ACC112 (cell line): Measurements from ENCODE around the gene DSCAM.

Experiments used
- H2AFZ ChIP-seq: fragments of 200-600 bp; sonication (generic); one replicate; pipeline ENCODE4 v1.6.0; 2017; ENCODE audit warnings: antibody characterized with exemption, low read length; ENCODE audit not compliant: unreplicated experiment
- H3K27ac ChIP-seq: fragments of 200-600 bp; sonication (generic); 2 replicates; pipeline ENCODE4 v1.5.1; 2014; ENCODE audit warnings: low read depth, mild to moderate bottlenecking, antibody characterized with exemption, low read length, moderate library complexity
- H3K27me3 ChIP-seq: fragments of 200-600 bp; sonication (generic); 2 replicates; pipeline ENCODE4 v1.6.1; 2014; ENCODE audit warnings: mild to moderate bottlenecking, antibody characterized with exemption, low read length, moderate library complexity, mixed read lengths; ENCODE audit not compliant: insufficient read depth
- H3K36me3 ChIP-seq: fragments of 200-600 bp; sonication (generic); 2 replicates; pipeline ENCODE4 v1.6.1; 2016; ENCODE audit warnings: mild to moderate bottlenecking, antibody characterized with exemption, low read length, moderate library complexity, mixed read lengths; ENCODE audit not compliant: insufficient read depth
- H3K4me1 ChIP-seq: fragments of 200-600 bp; sonication (generic); one replicate; pipeline ENCODE4 v1.6.1; 2016; ENCODE audit warnings: low read length, mixed read lengths; ENCODE audit not compliant: insufficient read depth, unreplicated experiment, control insufficient read depth
- H3K4me3 ChIP-seq: fragments of 200-600 bp; sonication (generic); 2 replicates; pipeline ENCODE4 v1.5.1; 2014; ENCODE audit warnings: mild to moderate bottlenecking, low read depth, low read length
- H3K79me2 ChIP-seq: fragments of 200-600 bp; sonication (generic); one replicate; pipeline ENCODE4 v1.6.0; 2016; ENCODE audit warnings: low read length; ENCODE audit not compliant: control insufficient read depth, unreplicated experiment, insufficient read depth

DSCAM gene

GRCh38 chr21:40819071-40819900 is 27.7 kb downstream of the DSCAM start:
- no peak overlapping the region for H3K4me3 ChIP-seq
- H3K27me3 ChIP-seq: no peaks in the 10 kb centered on the region
- no peaks in the 10 kb centered on the region for H3K4me1 ChIP-seq
- H2AFZ ChIP-seq: no peak overlapping the region
- H3K36me3 ChIP-seq: no peaks in the 10 kb centered on the region
- no peak overlapping the region for H3K27ac ChIP-seq
- no peaks in the 10 kb centered on the region for H3K79me2 ChIP-seq

GRCh38 chr21:40813918-40814317 is 33.0 kb downstream of the DSCAM start:
- H2AFZ ChIP-seq: no peak overlapping the region
- no peak overlapping the region for H3K27ac ChIP-seq
- H3K36me3 ChIP-seq: no peaks in the 10 kb centered on the region
- no peaks in the 10 kb centered on the region for H3K27me3 ChIP-seq
- H3K4me3 ChIP-seq: no peak overlapping the region
- no peaks in the 10 kb centered on the region for H3K79me2 ChIP-seq
- H3K4me1 ChIP-seq: no peaks in the 10 kb centered on the region

- Histone ChIP-seq H3K4me3 (no peak overlapping the region), H3K4me1 (no peaks in the 10 kb centered on the region), H2AFZ (no peak overlapping the region), H3K36me3 (no peaks in the 10 kb centered on the region), H3K27ac (no peak overlapping the region), H3K79me2 (no peaks in the 10 kb centered on the region), H3K27me3 (no peaks in the 10 kb centered on the region)
Observed at GRCh38 chr21:40809673-40810197, 37.2 kb downstream of the DSCAM start.

GRCh38 chr21:40803101-40803500 is 43.9 kb downstream of the DSCAM start:
- Histone ChIP-seq H3K27ac (no peak overlapping the region), H3K27me3 (no peaks in the 10 kb centered on the region), H3K79me2 (no peaks in the 10 kb centered on the region), H3K4me1 (no peaks in the 10 kb centered on the region), H3K4me3 (no peak overlapping the region), H3K36me3 (no peaks in the 10 kb centered on the region), H2AFZ (no peak overlapping the region)

GRCh38 chr21:40800126-40800525 is 46.8 kb downstream of the DSCAM start:
- H2AFZ ChIP-seq: no peak overlapping the region
- no peak overlapping the region for H3K27ac ChIP-seq
- H3K79me2 ChIP-seq: no peaks in the 10 kb centered on the region
- H3K4me3 ChIP-seq: no peak overlapping the region
- no peaks in the 10 kb centered on the region for H3K4me1 ChIP-seq
- no peaks in the 10 kb centered on the region for H3K27me3 ChIP-seq
- no peaks in the 10 kb centered on the region for H3K36me3 ChIP-seq

- Histone ChIP-seq H3K79me2 (no peaks in the 10 kb centered on the region), H2AFZ (no peak overlapping the region), H3K27ac (no peak overlapping the region), H3K36me3 (no peaks in the 10 kb centered on the region), H3K27me3 (no peaks in the 10 kb centered on the region), H3K4me1 (no peaks in the 10 kb centered on the region), H3K4me3 (no peak overlapping the region)
Observed at GRCh38 chr21:40797891-40798290, 49.1 kb downstream of the DSCAM start.

GRCh38 chr21:40797410-40797809 is 49.5 kb downstream of the DSCAM start:
- H3K27ac ChIP-seq: no peak overlapping the region
- no peaks in the 10 kb centered on the region for H3K4me1 ChIP-seq
- H3K4me3 ChIP-seq: no peak overlapping the region
- H3K79me2 ChIP-seq: no peaks in the 10 kb centered on the region
- no peak overlapping the region for H2AFZ ChIP-seq
- H3K36me3 ChIP-seq: no peaks in the 10 kb centered on the region
- H3K27me3 ChIP-seq: no peaks in the 10 kb centered on the region

GRCh38 chr21:40796464-40796863 is 50.5 kb downstream of the DSCAM start:
- H3K27ac ChIP-seq: no peak overlapping the region
- no peak overlapping the region for H2AFZ ChIP-seq
- no peaks in the 10 kb centered on the region for H3K79me2 ChIP-seq
- H3K27me3 ChIP-seq: no peaks in the 10 kb centered on the region
- no peak overlapping the region for H3K4me3 ChIP-seq
- H3K36me3 ChIP-seq: no peaks in the 10 kb centered on the region
- H3K4me1 ChIP-seq: no peaks in the 10 kb centered on the region

GRCh38 chr21:40795313-40795712 is 51.6 kb downstream of the DSCAM start:
- Histone ChIP-seq H3K79me2 (no peaks in the 10 kb centered on the region), H3K4me3 (no peak overlapping the region), H3K36me3 (no peaks in the 10 kb centered on the region), H3K27ac (no peak overlapping the region), H2AFZ (no peak overlapping the region), H3K27me3 (no peaks in the 10 kb centered on the region), H3K4me1 (no peaks in the 10 kb centered on the region)

- Histone ChIP-seq H3K27me3 (no peaks in the 10 kb centered on the region), H3K27ac (no peak overlapping the region)
Observed at GRCh38 chr21:40792691-40793456, 54.1 kb downstream of the DSCAM start.

More at GRCh38 chr21:40792691-40793456, 54.1 kb downstream of the DSCAM start:
- Histone ChIP-seq H2AFZ (no peak overlapping the region), H3K79me2 (no peaks in the 10 kb centered on the region), H3K4me3 (no peak overlapping the region), H3K36me3 (no peaks in the 10 kb centered on the region), H3K4me1 (no peaks in the 10 kb centered on the region)
